AML-193 (cell line): ENCODE measurements around the gene ANKFY1.
"Not testable (repeated sequence)": the region's sequence is repeated elsewhere in the genome, so short reads cannot be mapped to it uniquely, and the experiment has no call there.

Experiments
- DNase-seq, 2 experiments: peaks; one replicate each; lab custom pipeline; 2025; lab: John Stamatoyannopoulos, UW

Gene ANKFY1

DNA sequence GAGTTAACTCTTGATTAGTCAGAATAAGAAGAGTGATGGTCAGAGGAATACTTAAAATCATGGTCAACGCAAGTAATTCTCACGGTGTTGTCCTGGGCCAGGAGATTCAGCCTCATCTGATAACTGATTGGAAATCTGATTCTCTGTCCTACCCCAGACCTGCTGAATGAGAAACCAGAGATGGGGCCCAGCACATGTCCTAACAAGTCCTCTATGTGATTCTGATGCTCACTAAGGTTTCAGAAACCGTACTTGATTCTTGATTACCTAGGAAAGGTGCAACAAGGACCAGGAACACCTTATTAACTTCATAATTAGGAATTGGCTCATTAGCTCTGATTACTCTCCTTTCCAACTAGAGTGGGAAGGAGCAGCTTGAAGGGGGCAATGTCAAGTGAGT, 44.5 kb downstream of the ANKFY1 start:
- DNase-seq = no peak

DNA sequence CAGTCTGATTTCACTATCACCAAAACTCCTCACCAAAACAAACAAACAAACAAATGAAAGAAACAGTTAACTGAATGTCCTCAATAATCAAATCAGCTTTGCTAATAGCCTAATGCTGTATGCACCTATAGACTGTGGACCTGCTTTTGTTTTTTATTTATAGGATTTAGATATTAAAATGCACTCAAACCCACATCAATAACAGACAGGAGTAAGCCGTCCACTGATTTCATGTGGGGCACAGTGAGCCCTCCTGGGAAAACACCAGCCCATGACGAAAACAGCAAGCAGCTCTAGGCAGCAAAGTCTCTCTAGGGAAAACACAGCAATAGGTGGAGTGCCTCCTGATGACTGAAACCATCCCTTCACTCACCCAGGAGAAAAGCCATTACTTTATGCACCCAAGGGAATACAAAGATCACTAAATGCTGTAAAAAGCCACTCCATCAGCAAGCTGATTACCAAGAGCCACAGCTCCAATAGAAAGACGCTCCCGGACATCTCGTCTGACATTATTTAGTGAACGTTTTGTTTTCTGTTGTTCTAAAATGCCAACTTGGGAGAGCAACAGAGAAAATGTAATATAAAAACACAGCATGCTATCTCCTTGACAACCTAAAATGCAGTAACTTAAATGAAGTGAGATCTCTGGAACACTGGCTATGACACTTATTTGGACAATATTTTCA, 47.8 kb downstream of the ANKFY1 start:
- DNase-seq = no peak

GRCh38 chr17:4214157-4214556, 49.6 kb downstream of the ANKFY1 start:
- DNase-seq = no peak

- DNase-seq = no peak
Measured at GRCh38 chr17:4209611-4210010, 54.2 kb downstream of the ANKFY1 start.

- no peak for DNase-seq
Measured at GRCh38 chr17:4208238-4208637, 55.5 kb downstream of the ANKFY1 start.

- no peak for DNase-seq
Measured at GRCh38 chr17:4206962-4207361, 56.8 kb downstream of the ANKFY1 start.

GRCh38 chr17:4205917-4206316, 57.9 kb downstream of the ANKFY1 start:
- DNase-seq = no peak

DNA sequence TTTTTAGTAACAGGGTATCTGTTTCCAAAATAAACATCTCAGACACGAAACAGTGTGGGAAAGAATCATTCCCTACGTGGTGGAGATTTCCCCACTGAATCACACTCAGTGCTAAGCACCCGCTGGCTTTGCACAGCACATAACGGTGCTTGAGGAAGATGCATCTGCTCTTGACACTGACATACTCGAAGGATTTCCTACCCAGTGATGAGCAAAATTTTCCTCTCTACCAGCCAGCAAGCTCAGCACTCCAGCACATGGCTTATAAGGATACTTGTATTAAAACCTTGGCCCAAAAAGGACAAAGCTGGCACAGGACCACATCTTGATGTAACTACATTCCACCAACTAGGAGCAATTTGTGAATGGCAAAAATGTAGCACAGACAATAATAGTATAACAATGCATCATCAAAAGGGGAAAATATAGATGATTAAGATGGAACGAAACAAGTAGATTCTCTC, 59.0 kb downstream of the ANKFY1 start:
- no peak for DNase-seq

GRCh38 chr17:4204190-4204589, 59.6 kb downstream of the ANKFY1 start:
- DNase-seq = no peak

GRCh38 chr17:4201226-4201625, 62.6 kb downstream of the ANKFY1 start:
- DNase-seq = no peak

GRCh38 chr17:4199818-4200402, 63.9 kb downstream of the ANKFY1 start:
- DNase-seq = peak; percentile 1 to 3

DNA sequence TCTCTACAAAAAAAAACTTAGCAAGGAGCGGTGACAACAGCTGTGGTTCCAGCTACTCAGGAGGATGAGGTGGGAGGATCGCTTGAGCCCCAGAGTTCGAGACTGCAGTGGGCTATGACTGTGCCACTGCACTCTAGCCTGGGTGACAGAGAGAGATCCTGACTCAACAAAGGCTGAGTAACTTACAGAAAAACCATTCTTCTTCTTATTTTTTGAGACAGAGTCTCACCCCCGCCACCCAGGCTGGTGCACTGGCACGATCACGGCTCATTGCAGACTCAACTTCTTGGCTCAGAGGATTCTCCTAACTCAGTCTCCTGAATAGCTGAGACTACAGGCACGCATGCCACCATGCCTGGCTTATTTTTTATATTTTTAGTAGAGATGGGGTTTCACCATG, 64.8 kb downstream of the ANKFY1 start:
- no peak for DNase-seq

DNA sequence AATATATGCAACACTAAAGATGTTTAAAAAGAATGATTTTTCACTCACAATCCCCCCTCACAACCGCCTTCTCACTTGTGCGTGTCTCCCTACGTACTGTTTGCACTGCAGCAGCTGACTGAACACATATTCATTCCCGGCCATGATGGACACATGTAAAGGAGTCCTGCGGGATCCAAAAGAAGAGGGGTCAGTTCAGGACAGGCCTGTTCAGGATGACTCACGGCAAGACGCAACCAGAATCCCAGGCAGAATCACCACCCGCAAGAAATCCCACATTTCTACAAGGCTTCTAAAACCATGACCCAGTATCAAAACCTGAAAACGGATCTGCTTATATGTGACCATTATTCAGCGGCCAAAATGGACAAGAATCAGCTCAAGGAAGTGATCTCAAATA, 68.5 kb downstream of the ANKFY1 start:
- DNase-seq = no peak

GRCh38 chr17:4194796-4195195, 69.0 kb downstream of the ANKFY1 start:
- no peak for DNase-seq

GRCh38 chr17:4190791-4191190, 73.0 kb downstream of the ANKFY1 start:
- not testable (repeated sequence) for DNase-seq

- no peak for DNase-seq
Measured at GRCh38 chr17:4189280-4189679, 74.5 kb downstream of the ANKFY1 start.

GRCh38 chr17:4188076-4188475, 75.7 kb downstream of the ANKFY1 start:
- DNase-seq = no peak

- no peak for DNase-seq
Measured at GRCh38 chr17:4187076-4187475, 76.7 kb downstream of the ANKFY1 start.

DNA sequence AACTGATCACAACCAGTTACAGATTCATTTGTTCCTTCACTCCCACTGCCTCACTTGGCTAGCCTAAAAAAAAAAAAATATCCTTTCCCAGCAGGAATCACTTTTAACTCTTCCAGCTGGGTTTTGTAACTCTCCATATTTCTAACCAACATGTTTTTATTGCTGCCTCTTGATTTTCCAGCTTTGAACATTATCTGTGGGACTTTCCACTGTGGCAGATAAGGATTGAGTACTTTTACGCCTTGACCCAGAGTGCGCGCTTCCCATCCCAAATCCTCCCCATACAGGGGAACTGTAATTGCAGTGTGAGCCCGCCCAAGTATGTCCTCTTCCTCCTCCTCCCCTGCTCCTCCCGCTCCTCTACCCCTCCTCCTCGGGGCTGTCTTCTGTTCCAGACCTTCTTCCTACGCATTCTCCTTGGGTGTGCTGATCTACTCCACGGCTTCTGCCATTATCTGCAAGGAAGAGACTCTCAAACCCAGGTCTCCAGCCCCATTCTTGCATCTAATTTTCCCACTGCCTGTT, 77.4 kb downstream of the ANKFY1 start:
- no peak for DNase-seq

DNA sequence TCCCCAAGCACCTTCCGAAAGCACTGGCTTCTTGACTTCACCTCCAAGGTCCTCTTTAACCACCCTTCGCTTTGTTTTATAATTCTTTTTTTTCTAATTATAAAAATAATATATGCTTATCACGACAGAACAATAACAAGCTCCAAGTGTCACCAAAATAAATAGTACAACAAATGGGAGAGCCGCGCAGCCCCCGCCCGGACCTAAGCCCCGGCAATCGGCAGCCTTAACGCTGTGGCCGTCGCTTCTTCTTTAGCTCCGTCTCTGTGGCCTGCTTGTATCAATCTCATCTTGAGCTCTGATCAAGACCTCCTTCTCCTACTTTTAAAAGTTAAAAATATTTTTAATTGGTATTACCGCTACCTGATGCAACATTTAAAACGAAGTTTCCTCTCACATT, 78.1 kb downstream of the ANKFY1 start:
- no peak for DNase-seq

DNA sequence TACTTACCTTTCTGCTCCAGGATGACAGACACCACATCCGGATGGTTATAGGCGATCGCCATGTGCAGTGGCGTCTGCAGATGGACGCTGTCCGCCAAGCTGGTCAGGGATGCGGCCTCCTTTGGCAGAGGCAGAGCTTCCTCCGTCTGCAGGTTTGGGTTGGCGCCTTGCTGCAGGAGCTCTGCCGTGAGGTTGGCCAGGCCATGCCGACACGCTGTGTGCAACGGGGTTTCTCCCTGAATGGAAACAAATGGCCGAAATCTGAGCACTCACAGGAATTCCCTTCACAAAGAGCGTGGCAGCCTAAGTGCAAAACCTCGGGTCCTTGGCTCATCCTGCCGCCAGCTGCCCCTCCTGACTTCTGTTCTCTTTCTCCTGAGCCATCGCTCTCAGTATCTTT, 79.0 kb downstream of the ANKFY1 start:
- DNase-seq = no peak

- no peak for DNase-seq
Measured at GRCh38 chr17:4182043-4182442, 81.7 kb downstream of the ANKFY1 start.

GRCh38 chr17:4180791-4181190, 83.0 kb downstream of the ANKFY1 start:
- DNase-seq = no peak

DNA sequence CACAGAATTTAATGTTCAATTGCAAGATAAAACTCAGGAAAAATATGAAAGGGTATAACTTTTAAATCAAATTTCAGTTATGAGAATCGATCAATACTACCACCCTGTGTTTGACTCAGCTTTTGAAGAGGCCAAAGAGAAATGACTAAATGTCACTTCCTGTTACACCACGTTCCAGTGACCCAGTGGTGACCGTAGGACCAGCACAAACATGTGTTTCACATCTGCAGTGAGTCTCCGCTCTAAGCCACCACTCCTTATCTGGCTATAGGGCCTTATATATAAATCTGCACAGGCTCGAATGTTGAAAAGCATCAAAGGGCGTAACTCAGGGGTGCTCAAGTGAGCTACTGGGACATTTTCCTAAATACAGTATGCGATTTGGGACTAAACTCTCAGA, 84.7 kb downstream of the ANKFY1 start:
- DNase-seq = no peak
